ENCODE data around the gene MAML1.

MAML1 gene

GRCh38 chr5:179819296-179820126, 86.9 kb downstream of the MAML1 start:
- no peak for TF ChIP-seq TOX (CRISPR knock-in tag; IDR thresholded peaks at IDR 0.05; ENCODE audit: borderline replicate concordance)
- TF ChIP-seq ZNF565 (CRISPR knock-in tag; conservative IDR thresholded peaks at IDR 0.05; ENCODE audit: low read depth) = peak; percentile 70; the same call in 1 of the 2 replicates
- no peak for TF ChIP-seq PATZ1 (CRISPR knock-in tag; IDR thresholded peaks at IDR 0.05; ENCODE audit: borderline replicate concordance)
- no peak for TF ChIP-seq OSR1 (CRISPR knock-in tag; IDR thresholded peaks at IDR 0.05)
- no peak for TF ChIP-seq CREB5 (CRISPR knock-in tag; IDR thresholded peaks at IDR 0.05; ENCODE audit: low read depth)
- no peak for TF ChIP-seq ISL1 (CRISPR knock-in tag; IDR thresholded peaks at IDR 0.05)
- peak; percentile 70 for TF ChIP-seq ZFP3 (CRISPR knock-in tag; IDR thresholded peaks at IDR 0.05)
- peak; percentile 19; the same call in 1 of the 2 replicates for TF ChIP-seq TSHZ2 (CRISPR knock-in tag; IDR thresholded peaks at IDR 0.05)
- 0 out of 2 replicates have a peak, but pooled peaks have one; percentile 23 for TF ChIP-seq ZC3H10 (CRISPR knock-in tag; IDR thresholded peaks at IDR 0.05)
- TF ChIP-seq TCF4 (CRISPR knock-in tag; IDR thresholded peaks at IDR 0.05; ENCODE audit: borderline replicate concordance) = no peak
- TF ChIP-seq ZNF8 (CRISPR knock-in tag; IDR thresholded peaks at IDR 0.05) = 0 out of 2 replicates have a peak, but pooled peaks have one; percentile 7
- no peak for TF ChIP-seq RARB (CRISPR knock-in tag; IDR thresholded peaks at IDR 0.05)
- no peak for TF ChIP-seq ZNF70 (CRISPR knock-in tag; IDR thresholded peaks at IDR 0.05)
- no peak for TF ChIP-seq BACH2 (CRISPR knock-in tag; IDR thresholded peaks at IDR 0.05; ENCODE audit: borderline replicate concordance)
- TF ChIP-seq CSRNP3 (CRISPR knock-in tag; IDR thresholded peaks at IDR 0.05) = no peak
- TF ChIP-seq POU6F1 (CRISPR knock-in tag; IDR thresholded peaks at IDR 0.05; ENCODE audit: borderline replicate concordance, low read depth) = no peak
- TF ChIP-seq ZFP30 (CRISPR knock-in tag; IDR thresholded peaks at IDR 0.05) = peak; percentile 23; the same call in 1 of the 2 replicates
- TF ChIP-seq PPARA (CRISPR knock-in tag; IDR thresholded peaks at IDR 0.05; ENCODE audit: borderline replicate concordance) = no peak
- no peak for TF ChIP-seq ESRRG (CRISPR knock-in tag; IDR thresholded peaks at IDR 0.05)
- TF ChIP-seq CSDC2 (CRISPR knock-in tag; IDR thresholded peaks at IDR 0.05) = peak; percentile 88; the same call in 1 of the 2 replicates
- TF ChIP-seq SNAI2 (CRISPR knock-in tag; IDR thresholded peaks at IDR 0.05) = peak; percentile 78; the same call in 1 of the 2 replicates
- TF ChIP-seq GLIS3 (CRISPR knock-in tag; IDR thresholded peaks at IDR 0.05) = no peak
- no peak for TF ChIP-seq ARNTL (CRISPR knock-in tag; IDR thresholded peaks at IDR 0.05; ENCODE audit: borderline replicate concordance, low read depth)
- ATAC-seq = peak; percentile 13

- ATAC-seq = peak; percentile 8
- TF ChIP-seq SNAI2 (CRISPR knock-in tag; IDR thresholded peaks at IDR 0.05) = no peak
- no peak for TF ChIP-seq TOX (CRISPR knock-in tag; IDR thresholded peaks at IDR 0.05; ENCODE audit: borderline replicate concordance)
- TF ChIP-seq GLIS3 (CRISPR knock-in tag; IDR thresholded peaks at IDR 0.05) = no peak
- no peak for TF ChIP-seq TCF4 (CRISPR knock-in tag; IDR thresholded peaks at IDR 0.05; ENCODE audit: borderline replicate concordance)
- no peak for TF ChIP-seq RARB (CRISPR knock-in tag; IDR thresholded peaks at IDR 0.05)
- TF ChIP-seq ARNTL (CRISPR knock-in tag; IDR thresholded peaks at IDR 0.05; ENCODE audit: borderline replicate concordance, low read depth) = no peak
- TF ChIP-seq ZC3H10 (CRISPR knock-in tag; IDR thresholded peaks at IDR 0.05) = no peak
- TF ChIP-seq CSDC2 (CRISPR knock-in tag; IDR thresholded peaks at IDR 0.05) = no peak
- no peak for TF ChIP-seq PATZ1 (CRISPR knock-in tag; IDR thresholded peaks at IDR 0.05; ENCODE audit: borderline replicate concordance)
- no peak for TF ChIP-seq ZFP30 (CRISPR knock-in tag; IDR thresholded peaks at IDR 0.05)
- no peak for TF ChIP-seq ZNF565 (CRISPR knock-in tag; conservative IDR thresholded peaks at IDR 0.05; ENCODE audit: low read depth)
- TF ChIP-seq CSRNP3 (CRISPR knock-in tag; IDR thresholded peaks at IDR 0.05) = no peak
- TF ChIP-seq ESRRG (CRISPR knock-in tag; IDR thresholded peaks at IDR 0.05) = no peak
- TF ChIP-seq CREB5 (CRISPR knock-in tag; IDR thresholded peaks at IDR 0.05; ENCODE audit: low read depth) = no peak
These were observed 87.5 kb downstream of the MAML1 start for GRCh38 chr5:179820127-179820482.

All from SK-N-SH treated with all-trans-retinoic acid at 6 μM for 48 hours (cell line).